WERI-Rb-1 (cell line): Measurements from ENCODE around the gene TAS1R3.

Source experiments
- DNase-seq: peaks from one replicate; pipeline ENCODE4 v3.0.0-alpha.2; 2020
- H3K27ac ChIP-seq: fragments of 250-450 bp; sonication (Bioruptor Pico); 2 replicates; pipeline ENCODE4 v1.5.1; 2020; ENCODE audit warnings: mild to moderate bottlenecking, moderate library complexity
- H3K27me3 ChIP-seq: fragments of 250-450 bp; sonication (Bioruptor Pico); 2 replicates; pipeline ENCODE4 v1.5.1; 2021; ENCODE audit warnings: mild to moderate bottlenecking, low read depth, moderate library complexity; ENCODE audit not compliant: insufficient read depth, severe bottlenecking
- H3K36me3 ChIP-seq: fragments of 250-450 bp; sonication (Bioruptor Pico); 2 replicates; pipeline ENCODE4 v1.5.1; 2020; ENCODE audit warnings: mild to moderate bottlenecking, moderate library complexity
- H3K4me3 ChIP-seq: 2 replicates; pipeline ENCODE4 v1.5.1; 2011; ENCODE audit warnings: low read depth, mild to moderate bottlenecking, control low read depth, low read length
- H3K9me3 ChIP-seq: fragments of 250-450 bp; sonication (Bioruptor Pico); 2 replicates; pipeline ENCODE4 v1.5.1; 2021; ENCODE audit warnings: mild to moderate bottlenecking, moderate library complexity; ENCODE audit not compliant: severe bottlenecking
- CTCF ChIP-seq: IDR thresholded peaks from 2 replicates; pipeline ENCODE4 v1.5.1; 2011; ENCODE audit warnings: low read depth, mild to moderate bottlenecking, control low read depth, inconsistent platforms, low read length

Gene TAS1R3

DNA sequence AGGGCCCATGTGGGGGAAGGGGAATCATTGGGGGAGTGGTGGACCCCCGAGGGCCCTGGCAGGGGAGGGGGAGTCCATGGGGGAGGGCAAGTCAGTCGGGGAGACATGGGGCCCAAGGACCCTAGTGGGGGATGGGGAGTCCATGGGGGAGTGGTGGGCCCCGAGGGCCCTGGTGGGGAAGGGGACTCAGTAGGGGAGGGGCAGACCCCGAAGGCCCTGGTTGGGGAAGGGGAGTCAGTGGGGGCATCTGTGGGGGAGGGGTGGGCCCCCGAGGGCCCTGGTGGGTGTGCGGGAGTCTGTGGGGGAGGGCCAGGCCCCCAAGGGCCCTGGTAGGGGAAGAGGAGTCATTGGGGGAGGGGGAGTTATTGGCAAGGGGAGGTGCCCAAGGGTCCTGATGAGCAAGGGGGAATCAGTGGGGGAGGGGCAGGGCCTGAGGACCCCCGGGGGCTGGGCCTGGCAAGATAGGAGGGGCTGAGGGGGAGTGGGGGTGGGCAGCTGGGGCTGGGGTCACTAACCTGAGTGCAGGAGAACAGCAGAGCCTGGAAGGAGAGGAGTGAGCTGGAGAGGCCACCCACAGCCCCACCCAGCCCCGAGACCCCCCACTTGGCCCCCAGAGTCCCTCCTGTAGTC lies 25.2 kb downstream of the TAS1R3 start:
- no peak for DNase-seq
- H3K27me3 ChIP-seq: no peaks in the 10 kb centered on the region
- peaks cover 31% of the 10 kb centered on the region for H3K36me3 ChIP-seq
- TF ChIP-seq CTCF: no peak
- H3K9me3 ChIP-seq: no peaks in the 10 kb centered on the region
- no peak overlapping the region for H3K27ac ChIP-seq
- H3K4me3 ChIP-seq: peak overlapping the region; percentile 86

DNA sequence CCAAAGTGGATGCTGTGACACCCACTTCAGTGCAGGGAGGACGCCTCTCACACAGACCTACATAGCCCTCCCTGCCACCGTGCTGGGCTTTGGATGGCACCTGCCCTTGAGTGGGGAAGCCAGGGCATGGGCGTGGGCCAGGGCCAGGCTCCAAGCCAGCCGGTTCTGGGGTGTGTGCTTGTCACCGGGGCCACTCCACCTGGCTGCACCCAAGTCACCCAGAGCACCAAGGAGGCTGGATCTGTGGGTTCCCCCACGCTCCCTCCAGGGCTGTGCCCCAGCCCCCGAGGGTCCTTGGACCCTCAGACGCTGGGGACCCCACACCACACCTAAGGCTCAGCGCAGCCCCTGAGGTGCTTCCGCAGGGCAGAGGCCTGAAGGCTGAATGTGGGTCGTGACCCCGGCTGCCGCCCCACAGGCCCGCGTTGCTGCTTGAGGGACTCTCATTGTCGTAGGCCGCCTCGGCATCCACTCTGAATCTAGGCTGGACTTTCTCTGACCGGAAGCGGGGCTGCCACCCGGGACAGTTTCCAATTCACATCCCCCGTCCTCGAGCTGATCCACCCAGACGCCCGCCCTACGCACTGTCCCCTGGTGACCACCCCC lies 25.8 kb downstream of the TAS1R3 start:
- H3K27me3 ChIP-seq: no peaks in the 10 kb centered on the region
- no peak for DNase-seq
- no peaks in the 10 kb centered on the region for H3K9me3 ChIP-seq
- H3K27ac ChIP-seq: peak overlapping the region; percentile 95
- TF ChIP-seq CTCF: no peak
- H3K36me3 ChIP-seq: peaks cover 31% of the 10 kb centered on the region
- H3K4me3 ChIP-seq: peak overlapping the region; percentile 86

DNA sequence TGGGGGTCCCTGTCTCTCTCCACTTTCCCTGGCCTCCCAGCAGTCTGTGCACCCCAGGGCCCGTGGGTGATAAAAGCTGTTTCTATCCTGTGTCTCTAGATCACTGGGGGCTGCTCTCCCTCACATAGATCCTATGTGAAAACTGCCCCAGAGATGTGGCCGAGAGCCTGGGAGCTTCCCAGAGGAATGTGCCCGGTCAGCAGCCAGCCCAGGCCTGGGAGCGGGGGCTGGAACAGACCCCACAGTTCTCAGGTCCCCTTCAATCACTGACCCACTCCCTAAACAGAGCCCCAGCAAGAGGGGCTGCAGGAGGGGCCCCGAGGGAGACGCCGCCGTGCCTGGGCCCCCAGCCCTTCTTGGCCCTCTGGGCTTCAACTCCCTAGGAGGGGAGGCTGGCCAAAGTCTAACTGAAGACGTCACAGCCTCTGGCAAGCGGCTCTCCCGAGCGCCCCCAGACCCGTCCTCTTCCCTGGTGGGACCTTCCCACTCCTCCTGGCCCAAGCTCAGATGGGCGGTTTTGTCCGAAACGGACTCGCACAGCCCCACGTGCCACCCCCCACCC lies 26.9 kb downstream of the TAS1R3 start:
- peak; percentile 43 for DNase-seq
- no peak for TF ChIP-seq CTCF
- Histone ChIP-seq H3K9me3 (no peaks in the 10 kb centered on the region), H3K27me3 (no peaks in the 10 kb centered on the region), H3K27ac (peak overlapping the region; percentile 95), H3K36me3 (peaks cover 22% of the 10 kb centered on the region), H3K4me3 (peak overlapping the region; percentile 86)

DNA sequence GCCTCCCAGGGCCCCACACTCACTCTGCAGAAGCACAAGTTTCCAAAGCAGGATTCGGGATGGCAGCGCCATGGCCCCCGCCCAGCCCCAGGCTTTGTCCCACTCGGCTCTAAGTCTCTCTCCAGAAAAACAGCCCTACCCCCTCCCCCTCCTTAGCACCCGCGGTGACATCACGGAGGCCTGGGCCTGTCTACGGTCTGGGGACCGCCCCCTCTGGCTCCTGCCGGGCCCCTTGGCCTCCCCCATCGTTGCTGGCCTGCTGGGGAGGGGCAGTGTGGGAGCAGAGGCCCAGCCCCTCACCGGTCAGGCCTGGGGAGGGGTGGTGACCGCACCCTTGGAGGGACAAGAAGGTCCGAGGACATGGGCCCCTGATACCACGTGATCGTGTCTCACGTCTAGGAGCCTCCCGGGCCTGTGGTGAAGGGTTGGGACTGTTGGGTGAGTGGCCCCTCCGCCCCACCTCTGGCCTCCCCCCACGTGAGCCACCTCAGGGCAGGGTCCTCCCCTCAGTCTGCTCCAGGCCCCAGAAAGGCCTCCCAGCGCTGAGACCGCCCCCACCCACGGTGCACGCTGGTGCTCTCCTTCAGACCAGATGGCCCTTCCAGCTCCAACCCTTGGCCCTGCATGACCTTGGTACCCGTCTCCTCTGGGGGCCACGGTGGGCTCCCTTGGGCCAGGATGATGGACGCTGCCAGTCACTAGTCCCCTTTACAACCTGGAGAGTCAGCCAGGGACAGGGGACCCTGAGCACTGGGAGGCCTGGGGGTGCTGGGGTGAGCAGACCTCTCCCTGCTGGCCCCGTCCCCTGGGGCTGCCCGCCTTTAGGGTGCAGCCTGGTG lies 27.6 kb downstream of the TAS1R3 start, which contains the start of gene MXRA8:
TSS of gene MXRA8 (minus strand) at position 123 of the 839 bp plus-strand sequence. CDS start at position 72, 51 bp downstream.
- Histone ChIP-seq H3K27ac (peak within 1 kb of the TSS; percentile 95), H3K27me3 (no peaks in the 10 kb centered on the region), H3K4me3 (peak within 1 kb of the TSS; percentile 86), H3K36me3 (peaks cover 15% of the 10 kb centered on the region), H3K9me3 (no peaks in the 10 kb centered on the region)
- no peak for TF ChIP-seq CTCF
- peak; percentile 97 for DNase-seq

- no peaks in the 10 kb centered on the region for H3K9me3 ChIP-seq
- no peak for DNase-seq
- no peaks in the 10 kb centered on the region for H3K27me3 ChIP-seq
- H3K4me3 ChIP-seq: no peak overlapping the region
- H3K36me3 ChIP-seq: peaks cover 9% of the 10 kb centered on the region
- TF ChIP-seq CTCF: no peak
- peak overlapping the region; percentile 95 for H3K27ac ChIP-seq
These were observed 28.2 kb downstream of the TAS1R3 start for GRCh38 chr1:1359308-1359663.
